MCF 10A (cell line): ENCODE data around the gene SLC7A1. TPM values are rescaled to one million over a fixed set of nuclear protein-coding genes. Genes with fewer than 3 reads are reported as not detected.

Source experiments
- BruUV-seq: library from RNA; stranded (reverse); fragments of 400-500 nt; replicated peaks from 2 replicates; lab custom pipeline; 2021; lab: Mats Ljungman, UMichigan
- CTCF ChIA-PET: fragments of 300-600 bp; sonication (Branson Sonifier 250); formaldehyde crosslinking; extraction: SDS; loops from one replicate; lab custom pipeline; 2021; ENCODE audit warnings: antibody characterized with exemption, inconsistent platforms; lab: Yijun Ruan, JAX
- POLR2A ChIA-PET: fragments of 300-600, 350-650 bp; sonication (Branson Sonifier 250); formaldehyde crosslinking; extraction: SDS; loops from one replicate; lab custom pipeline; 2020; ENCODE audit warnings: antibody characterized with exemption, inconsistent platforms; lab: Yijun Ruan, JAX
- DNase-seq: peaks from one replicate; pipeline ENCODE4 v3.0.0-alpha.2; 2018; ENCODE audit not compliant: unreplicated experiment
- H3K27ac Mint-ChIP-seq: one replicate; pipeline ENCODE4 v1.8.0; 2022; ENCODE audit warnings: mild to moderate bottlenecking, low read depth, mixed read lengths; ENCODE audit not compliant: unreplicated experiment
- H3K27me3 Mint-ChIP-seq: one replicate; pipeline ENCODE4 v1.8.0; 2022; ENCODE audit warnings: mixed read lengths; ENCODE audit not compliant: insufficient read depth, unreplicated experiment
- H3K36me3 Mint-ChIP-seq: one replicate; pipeline ENCODE4 v1.8.0; 2022; ENCODE audit warnings: mild to moderate bottlenecking, moderate library complexity, mixed read lengths; ENCODE audit not compliant: insufficient read depth, unreplicated experiment
- H3K4me1 Mint-ChIP-seq: one replicate; pipeline ENCODE4 v1.8.0; 2022; ENCODE audit warnings: mixed read lengths; ENCODE audit not compliant: insufficient read depth, unreplicated experiment
- H3K4me3 Mint-ChIP-seq: one replicate; pipeline ENCODE4 v1.8.0; 2022; ENCODE audit warnings: mild to moderate bottlenecking, moderate library complexity, mixed read lengths; ENCODE audit not compliant: unreplicated experiment
- H3K9me3 Mint-ChIP-seq: one replicate; pipeline ENCODE4 v1.8.0; 2022; ENCODE audit warnings: mixed read lengths; ENCODE audit not compliant: unreplicated experiment
- CTCF ChIP-seq: fragments of 200-600 bp; IDR thresholded peaks from one replicate; pipeline ENCODE4 v1.8.0; 2022; ENCODE audit warnings: antibody characterized with exemption, mild to moderate bottlenecking; ENCODE audit not compliant: unreplicated experiment
- intact Hi-C: fragments of 100-400 bp; cut with micrococcal nuclease; formaldehyde crosslinking; loops from 2 replicates; pipeline ENCODE4 v1.14.1; 2022
- total RNA-seq: library from RNA; stranded (reverse); gene quantifications from 2 replicates; pipeline ENCODE4 v1.2.3, GENCODE V29; 2022

The SLC7A1 gene
- total RNA-seq, 1 experiment from 2014 or later, result 194 TPM

DNA sequence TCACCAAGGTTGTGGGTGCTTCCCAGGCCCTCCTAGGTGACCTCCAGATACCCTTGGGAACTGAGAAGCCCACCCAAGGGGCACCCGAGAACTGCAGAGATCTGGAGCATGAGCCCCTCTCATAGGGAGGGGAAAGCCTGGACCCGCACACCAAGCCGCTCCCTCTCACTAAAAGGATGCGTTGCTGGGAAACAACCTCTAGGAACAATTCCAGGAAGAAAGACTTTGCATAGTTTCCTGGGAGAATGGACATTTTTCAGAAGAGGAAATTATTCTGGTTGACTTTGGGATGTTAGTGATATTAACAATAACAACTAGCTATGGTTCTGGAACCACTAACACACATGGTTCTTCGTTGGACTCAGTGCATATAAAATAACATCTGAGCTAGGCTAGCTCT is 64.6 kb downstream of the SLC7A1 start:
- H3K36me3 Mint-ChIP-seq, result peaks cover 85% of the 10 kb centered on the region
- CTCF ChIA-PET, result interaction anchor here (0.7 to 1.7 kb wide), 2 partner anchors 11 to 23 kb away, joined by 5 to 8 read pairs; no protein-coding TSS in a partner anchor
- BruUV-seq, result no TSS peak
- no peak overlapping the region for H3K27ac Mint-ChIP-seq
- no peaks in the 10 kb centered on the region for H3K27me3 Mint-ChIP-seq
- H3K4me1 Mint-ChIP-seq, result no peaks in the 10 kb centered on the region
- POLR2A ChIA-PET, result interaction anchor here (0.7 to 1.2 kb wide), 3 partner anchors 23 to 65 kb away, joined by 3 to 4 read pairs (median 3); no protein-coding TSS in a partner anchor
- H3K9me3 Mint-ChIP-seq, result no peaks in the 10 kb centered on the region
- no peak for DNase-seq
- intact Hi-C loops, result no loop called here
- H3K4me3 Mint-ChIP-seq, result no peak overlapping the region
- no peak for TF ChIP-seq CTCF

DNA sequence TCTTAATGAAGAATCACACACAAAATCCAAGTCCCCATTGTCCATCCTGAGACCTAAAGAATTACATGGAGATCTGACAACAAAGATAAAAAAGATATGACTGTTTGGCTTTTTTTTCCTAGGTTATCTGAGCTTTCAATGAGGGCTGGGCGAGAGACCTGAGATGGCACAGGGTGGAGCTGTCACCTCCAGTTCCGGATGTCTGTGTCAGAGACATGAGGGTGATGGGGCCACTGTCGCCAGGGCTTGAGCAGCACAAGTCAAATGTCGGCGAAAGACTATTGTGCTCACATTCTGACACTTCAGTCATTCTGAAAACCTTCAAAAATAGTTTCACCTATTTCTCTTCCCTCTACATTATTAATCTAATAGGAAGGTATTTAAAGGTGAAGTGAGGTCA is 65.7 kb downstream of the SLC7A1 start:
- no peak for TF ChIP-seq CTCF
- BruUV-seq, result no TSS peak

DNA sequence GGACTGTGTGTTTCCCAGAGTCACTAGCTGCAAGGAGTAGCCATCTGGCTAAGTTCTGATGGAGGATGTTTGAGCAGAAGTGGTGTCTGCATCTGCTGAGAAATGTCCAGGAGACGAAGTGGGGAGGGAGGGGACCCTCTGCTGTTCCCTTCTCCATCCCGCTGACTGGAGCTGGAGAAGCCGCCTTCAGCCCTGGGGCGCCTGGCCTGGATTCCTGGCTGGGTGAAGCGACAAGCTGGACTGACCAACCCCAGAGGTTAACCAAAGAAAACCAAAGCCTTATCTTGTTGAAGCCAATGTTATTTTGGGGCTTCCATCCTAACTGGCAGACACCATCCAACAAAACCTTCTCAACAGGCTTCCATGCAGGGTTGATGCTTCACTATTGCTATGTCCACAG is 67.6 kb downstream of the SLC7A1 start:
- Mint-ChIP-seq H3K27me3 (no peaks in the 10 kb centered on the region), H3K4me3 (no peak overlapping the region), H3K4me1 (no peaks in the 10 kb centered on the region), H3K36me3 (peaks cover 89% of the 10 kb centered on the region), H3K9me3 (no peaks in the 10 kb centered on the region), H3K27ac (no peak overlapping the region)
- DNase-seq, result no peak
- intact Hi-C loops, result no loop called here
- CTCF ChIA-PET, result no interaction called here
- POLR2A ChIA-PET, result interaction anchor here (0.8 kb wide), 1 partner anchor 12 kb away, joined by 4 read pairs; no protein-coding TSS in a partner anchor
- no peak for TF ChIP-seq CTCF
- no TSS peak for BruUV-seq

More for the DNA sequence above, 65.7 kb downstream of the SLC7A1 start:
- DNase-seq, result no peak
- H3K4me1 Mint-ChIP-seq, result no peaks in the 10 kb centered on the region
- ChIA-PET CTCF (interaction anchor here (0.6 kb wide), 1 partner anchor 48 kb away, joined by 5 read pairs; no protein-coding TSS in a partner anchor), POLR2A (no interaction called here)
- no peaks in the 10 kb centered on the region for H3K9me3 Mint-ChIP-seq
- no peaks in the 10 kb centered on the region for H3K27me3 Mint-ChIP-seq
- no peak overlapping the region for H3K27ac Mint-ChIP-seq
- intact Hi-C loops, result no loop called here
- H3K36me3 Mint-ChIP-seq, result peaks cover 92% of the 10 kb centered on the region
- no peak overlapping the region for H3K4me3 Mint-ChIP-seq

GRCh38 chr13:29527511-29527910 is 68.0 kb downstream of the SLC7A1 start:
- Mint-ChIP-seq H3K4me3 (no peak overlapping the region), H3K4me1 (no peaks in the 10 kb centered on the region), H3K9me3 (no peaks in the 10 kb centered on the region), H3K27ac (no peak overlapping the region), H3K36me3 (peaks cover 86% of the 10 kb centered on the region), H3K27me3 (no peaks in the 10 kb centered on the region)
- CTCF ChIA-PET, result interaction anchor here (0.7 kb wide), 1 partner anchor 571 kb away, joined by 3 read pairs; no protein-coding TSS in a partner anchor
- POLR2A ChIA-PET, result interaction anchor here (0.6 to 0.8 kb wide), 3 partner anchors 12 to 40 kb away, joined by 3 to 4 read pairs (median 3); no protein-coding TSS in a partner anchor
- DNase-seq, result no peak
- intact Hi-C loops, result no loop called here
- no TSS peak for BruUV-seq
- TF ChIP-seq CTCF, result no peak
